ENCODE results near the gene KCNG1.
A peak's percentile ranks its signal among the peaks of the same experiment; 100 is the strongest.
"Not testable (repeated sequence)": the region's sequence is repeated elsewhere in the genome, so short reads cannot be mapped to it uniquely, and the experiment has no call there.

Gene KCNG1, protein sequence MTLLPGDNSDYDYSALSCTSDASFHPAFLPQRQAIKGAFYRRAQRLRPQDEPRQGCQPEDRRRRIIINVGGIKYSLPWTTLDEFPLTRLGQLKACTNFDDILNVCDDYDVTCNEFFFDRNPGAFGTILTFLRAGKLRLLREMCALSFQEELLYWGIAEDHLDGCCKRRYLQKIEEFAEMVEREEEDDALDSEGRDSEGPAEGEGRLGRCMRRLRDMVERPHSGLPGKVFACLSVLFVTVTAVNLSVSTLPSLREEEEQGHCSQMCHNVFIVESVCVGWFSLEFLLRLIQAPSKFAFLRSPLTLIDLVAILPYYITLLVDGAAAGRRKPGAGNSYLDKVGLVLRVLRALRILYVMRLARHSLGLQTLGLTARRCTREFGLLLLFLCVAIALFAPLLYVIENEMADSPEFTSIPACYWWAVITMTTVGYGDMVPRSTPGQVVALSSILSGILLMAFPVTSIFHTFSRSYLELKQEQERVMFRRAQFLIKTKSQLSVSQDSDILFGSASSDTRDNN

DNA sequence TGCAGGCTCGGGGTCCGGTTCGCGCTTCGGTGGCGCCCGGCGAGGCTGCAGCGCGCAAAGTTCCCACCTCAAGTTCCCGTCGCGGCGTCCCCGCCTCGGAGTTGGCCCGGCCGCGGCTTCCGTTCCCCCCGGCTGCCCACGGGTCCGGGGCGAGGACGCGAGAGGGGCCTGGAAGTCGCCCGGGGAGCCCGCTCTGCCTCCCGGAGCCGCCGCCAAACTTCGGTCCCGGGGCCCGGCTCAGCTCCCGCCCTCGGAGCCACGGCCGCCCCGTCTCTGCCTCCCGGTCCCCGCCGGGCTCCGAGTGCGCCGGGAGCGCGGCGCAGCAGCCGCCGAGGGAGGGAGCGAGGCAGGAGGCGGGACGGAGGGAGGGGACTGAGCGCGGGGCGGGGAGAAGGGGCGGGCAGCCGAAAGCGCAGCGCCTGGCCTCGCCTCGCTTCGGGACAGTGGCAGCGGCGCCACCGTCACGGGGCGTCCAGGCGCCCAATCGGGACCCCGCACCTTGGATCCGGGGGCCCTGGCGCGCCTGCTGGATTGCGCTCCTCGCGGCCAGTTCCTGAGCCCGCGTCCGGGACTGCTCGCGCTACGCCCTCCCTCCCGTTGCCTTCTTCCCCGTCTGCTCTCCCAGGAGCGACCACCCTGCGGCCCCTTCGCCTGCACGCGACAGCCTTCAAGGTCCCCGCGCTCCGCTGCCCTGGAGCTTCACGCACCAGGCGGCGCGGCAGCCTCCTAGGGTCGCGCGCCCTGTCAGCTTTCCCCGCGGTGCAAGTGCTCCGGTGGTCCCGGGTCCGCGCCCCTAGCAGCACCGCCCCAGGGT lies at the start of gene KCNG1:
KCNG1 (minus strand) TSS at position 305 of the 814 bp plus-strand sequence. CDS start 12,769 bp downstream, outside the sequence.
- DNase-seq, result peak; percentile 59

DNA sequence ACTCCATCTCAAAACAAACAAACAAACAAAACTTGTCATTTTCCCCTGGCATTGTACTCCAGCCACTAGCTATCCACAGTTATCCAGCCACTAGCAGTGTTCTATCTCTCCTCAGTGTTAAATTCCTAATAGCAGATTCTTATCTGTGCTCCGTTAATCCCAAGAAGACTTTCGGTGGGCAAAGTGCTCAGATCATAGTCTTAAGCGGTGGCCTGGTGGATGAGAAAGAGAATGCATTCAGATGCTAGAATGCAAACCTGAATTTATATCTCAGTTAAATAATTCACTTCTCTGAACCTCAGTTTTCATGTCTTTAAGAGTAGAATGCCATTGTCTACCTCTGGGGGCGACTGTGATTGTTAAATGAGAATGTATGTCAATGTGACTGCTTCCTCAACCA lies 47.7 kb upstream of the KCNG1 start:
- DNase-seq, result no peak

GRCh38 chr20:51067792-51068191 lies 44.9 kb upstream of the KCNG1 start:
- DNase-seq, result no peak

GRCh38 chr20:51065615-51066014 lies 42.7 kb upstream of the KCNG1 start:
- DNase-seq, result no peak

DNA sequence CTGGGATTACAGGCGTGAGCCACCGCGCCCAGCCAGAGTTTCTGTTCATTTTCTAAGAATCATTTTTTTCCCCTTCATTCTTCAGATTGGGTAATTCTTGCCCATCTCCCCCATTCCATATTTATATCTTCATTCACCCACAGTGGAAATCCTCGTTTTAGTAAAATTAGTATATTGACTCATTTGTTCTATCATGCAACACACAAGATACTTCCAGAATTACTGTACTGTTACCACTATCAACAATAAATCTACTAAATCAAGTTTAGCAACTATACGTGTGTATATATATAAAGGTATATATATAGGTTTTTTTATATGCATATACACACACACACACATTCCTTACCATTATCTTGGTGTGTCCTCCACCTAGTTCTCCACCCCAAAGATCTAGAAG lies 41.2 kb upstream of the KCNG1 start:
- DNase-seq, result no peak

DNA sequence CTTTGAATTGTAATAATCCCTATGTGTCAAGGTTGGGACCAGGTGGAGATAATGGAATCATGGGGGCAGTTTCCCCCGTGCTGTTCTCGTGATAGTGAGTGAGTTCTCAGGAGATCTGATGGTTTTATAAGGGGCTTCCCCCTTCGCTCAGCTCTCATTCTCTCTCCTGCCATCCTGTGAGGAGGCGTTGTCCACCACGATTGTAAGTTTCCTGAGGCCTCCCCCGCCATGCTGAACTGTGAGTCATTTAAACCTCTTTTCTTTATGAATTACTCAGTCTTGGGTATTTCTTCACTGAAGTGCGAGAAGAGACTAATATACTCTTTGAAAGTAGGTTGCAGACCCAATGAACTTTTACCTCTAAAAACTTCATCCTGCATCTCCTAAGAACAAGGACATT lies 39.2 kb upstream of the KCNG1 start:
- DNase-seq, result no peak

DNA sequence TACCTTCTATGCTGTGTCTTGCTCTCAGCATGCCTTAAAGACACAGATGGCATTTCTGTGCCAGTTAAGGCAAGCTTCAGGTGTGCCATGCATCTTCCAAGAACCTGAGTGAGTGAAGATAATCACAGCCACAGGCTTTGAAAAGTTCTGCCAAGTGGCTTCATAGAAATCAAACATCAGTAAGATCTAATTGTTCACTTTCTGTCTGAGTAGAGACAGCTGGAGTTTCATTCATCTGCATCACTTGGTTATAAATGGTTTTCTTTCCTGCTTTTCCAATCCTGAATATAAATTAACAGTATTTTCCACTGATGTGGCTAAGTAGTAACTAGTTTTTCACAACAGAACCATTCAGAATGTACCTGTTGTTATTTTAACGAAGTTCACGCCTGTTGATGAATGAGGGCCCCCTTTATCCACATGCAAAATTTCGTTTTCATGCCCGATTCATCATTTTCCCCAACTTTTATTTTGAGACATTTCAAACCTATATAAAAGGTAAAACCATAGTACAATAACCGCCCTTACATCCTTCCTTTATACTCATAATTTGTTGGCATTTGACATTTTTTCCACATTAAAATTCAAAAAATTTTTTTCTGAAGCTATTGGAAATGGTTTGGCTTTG lies 38.6 kb upstream of the KCNG1 start:
- no peak for DNase-seq

GRCh38 chr20:51060301-51060700 lies 37.4 kb upstream of the KCNG1 start:
- no peak for DNase-seq

DNA sequence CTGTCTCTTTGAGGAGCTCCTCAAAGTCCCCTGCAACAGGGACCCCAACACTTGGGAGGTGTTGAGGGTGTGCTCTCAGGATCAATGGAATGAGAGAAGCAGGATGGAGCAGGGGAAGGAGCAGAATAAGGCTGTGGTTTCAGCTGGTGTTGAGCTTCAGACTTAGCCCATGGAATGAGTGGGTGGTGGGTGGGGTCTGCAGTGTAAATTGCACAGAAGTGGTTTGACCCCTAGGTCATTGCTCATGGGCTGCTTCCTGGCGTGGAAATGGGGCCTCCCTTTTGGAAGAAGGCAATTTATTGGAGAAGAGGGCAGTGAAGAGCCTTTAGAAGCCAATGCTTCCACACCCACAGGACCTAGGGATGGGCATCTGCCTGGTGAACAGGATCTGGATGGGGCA lies 37.0 kb upstream of the KCNG1 start:
- DNase-seq, result no peak

GRCh38 chr20:51058017-51058416 lies 35.1 kb upstream of the KCNG1 start:
- no peak for DNase-seq

GRCh38 chr20:51054233-51054632 lies 31.3 kb upstream of the KCNG1 start:
- no peak for DNase-seq

- no peak for DNase-seq
Observed at GRCh38 chr20:51050531-51051075, 27.7 kb upstream of the KCNG1 start.

DNA sequence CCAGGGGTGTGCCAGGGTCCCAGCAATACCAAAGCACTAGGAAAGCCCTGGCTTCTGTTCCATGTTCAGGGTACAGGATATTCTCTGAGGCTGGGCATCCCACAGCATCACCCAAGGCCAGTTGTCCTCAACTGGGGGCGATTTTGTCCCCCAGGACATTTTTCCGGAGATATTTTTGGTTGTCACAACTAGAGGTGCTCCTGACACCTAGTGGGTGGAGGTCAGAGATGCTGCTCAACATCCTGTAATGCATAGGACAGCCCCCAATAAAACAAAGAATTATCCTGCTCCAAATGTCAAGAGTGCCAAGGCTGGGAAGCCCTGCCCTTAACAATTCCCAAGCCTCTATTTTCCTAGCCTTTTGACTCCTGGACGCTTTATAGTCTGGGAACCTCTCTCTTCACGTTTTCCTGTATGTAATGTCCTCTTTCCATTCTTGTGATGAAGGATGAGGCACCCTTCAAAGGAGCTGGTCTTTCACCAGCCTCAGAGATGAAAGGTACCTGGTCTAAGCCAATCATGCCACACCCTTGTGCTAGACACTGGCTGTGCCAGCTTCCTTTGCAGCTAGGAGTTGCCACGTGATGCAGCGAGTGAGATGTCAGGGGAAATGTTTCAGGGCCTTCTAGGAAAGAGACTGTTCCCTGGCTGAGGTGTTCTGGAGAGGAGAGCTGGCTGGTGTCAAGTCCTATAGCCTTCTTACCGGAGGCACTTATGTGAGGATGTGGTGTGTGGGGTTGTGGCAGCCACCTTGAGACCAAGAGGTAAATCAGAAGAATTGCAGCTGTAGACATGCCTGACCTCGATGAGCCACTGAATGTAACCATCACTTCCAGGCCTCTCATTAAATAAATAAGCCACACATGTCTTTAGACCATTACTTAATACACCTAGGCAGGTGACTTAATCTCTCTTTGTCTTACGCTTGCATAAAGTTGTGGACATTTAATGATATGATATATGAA lies 23.4 kb upstream of the KCNG1 start:
- DNase-seq, result no peak

GRCh38 chr20:51045492-51045891 lies 22.6 kb upstream of the KCNG1 start:
- DNase-seq, result not testable (repeated sequence)

GRCh38 chr20:51044796-51045195 lies 21.9 kb upstream of the KCNG1 start:
- no peak for DNase-seq

GRCh38 chr20:51043811-51044210 lies 20.9 kb upstream of the KCNG1 start:
- no peak for DNase-seq

DNA sequence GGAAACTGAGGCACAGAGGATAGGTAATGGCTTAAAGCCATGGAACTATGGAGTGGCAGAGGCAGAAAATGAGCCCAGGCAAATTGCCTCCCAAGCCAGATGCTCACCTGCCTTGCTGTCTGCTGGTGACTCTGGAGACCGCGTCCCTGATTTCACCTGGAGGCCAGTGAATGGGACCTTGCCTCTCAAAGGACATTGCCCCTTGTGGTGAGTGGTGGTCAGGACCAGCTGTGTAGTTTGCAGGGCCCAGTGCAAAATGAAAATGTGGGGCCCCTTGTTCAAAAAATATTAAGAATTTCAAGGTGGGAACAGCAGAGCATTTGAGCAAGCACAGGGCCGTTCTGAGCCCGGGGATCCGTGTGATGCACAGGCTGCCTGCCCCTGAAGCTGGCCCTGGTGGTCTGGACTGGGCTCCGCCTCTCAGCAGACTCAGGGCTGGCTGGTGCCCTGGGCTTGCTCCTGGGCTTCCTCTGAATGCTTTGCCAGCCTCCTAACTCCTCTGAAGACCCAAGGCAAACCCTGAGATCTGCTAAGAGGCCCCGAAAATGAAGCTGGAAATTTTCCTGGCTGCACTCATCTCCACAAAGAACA lies 19.8 kb upstream of the KCNG1 start:
- no peak for DNase-seq

- DNase-seq, result no peak
Observed at GRCh38 chr20:51042064-51042463, 19.2 kb upstream of the KCNG1 start.

DNA sequence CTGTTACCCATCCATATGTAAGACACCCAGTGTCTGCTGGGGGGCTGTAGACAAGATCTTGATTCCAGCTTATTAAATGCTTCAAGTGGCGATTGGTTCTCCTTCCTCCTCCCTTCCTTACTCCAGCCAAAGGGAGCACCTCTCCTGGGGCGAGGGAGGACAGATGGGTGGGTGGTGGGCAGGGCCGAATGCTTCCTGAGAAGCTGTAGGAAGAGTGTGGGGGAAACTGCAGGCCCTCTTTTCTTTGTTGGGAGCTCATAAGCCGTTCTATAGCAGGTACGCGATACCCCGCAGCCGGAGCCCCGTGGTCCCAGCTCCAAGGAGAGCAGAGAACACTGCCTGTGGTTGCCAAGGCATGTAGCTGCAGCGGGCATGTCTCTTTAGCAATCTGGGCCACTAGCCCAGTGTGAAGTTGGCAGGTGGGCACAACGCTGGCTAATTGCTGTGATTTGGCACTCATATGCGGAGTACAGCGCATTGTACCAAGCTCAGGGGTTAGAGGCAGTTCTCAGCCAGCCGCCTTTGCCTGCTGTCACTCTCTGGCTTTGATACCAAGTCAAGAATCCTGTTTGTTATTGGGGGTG lies 14.7 kb upstream of the KCNG1 start:
- DNase-seq, result peak; percentile 92

GRCh38 chr20:51036827-51037531 lies 14.1 kb upstream of the KCNG1 start:
- no peak for DNase-seq

All from NCI-H1105 (cell line).